ENCODE data around the gene CRYBB1. TPM values are rescaled to one million over a fixed set of nuclear protein-coding genes. Genes with fewer than 3 reads are reported as not detected.

CRYBB1 gene
- total RNA-seq, 2 donors from 2014 or later: 0.33 to 1.7 TPM

DNA sequence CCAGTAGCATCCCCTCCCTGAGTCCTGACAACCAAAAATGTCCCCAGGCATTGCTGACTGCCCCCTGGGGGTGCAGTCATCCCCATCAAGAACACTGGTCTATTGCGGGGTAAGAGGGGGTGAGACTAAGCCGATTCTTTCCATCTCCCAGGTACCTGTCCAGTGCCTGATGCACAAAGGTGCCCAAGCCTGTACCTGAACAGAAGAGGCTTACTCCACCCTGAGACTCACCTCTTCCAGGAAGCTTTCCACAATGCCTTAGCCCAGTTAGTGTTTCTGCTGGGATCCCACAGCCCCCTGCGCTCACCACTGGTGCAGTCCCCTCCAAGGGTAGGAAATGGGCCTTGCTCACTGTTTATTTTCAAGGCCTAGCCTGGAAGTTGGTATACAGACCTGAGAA lies 50.8 kb downstream of the CRYBB1 start:
- TF ChIP-seq, protein P1, sequence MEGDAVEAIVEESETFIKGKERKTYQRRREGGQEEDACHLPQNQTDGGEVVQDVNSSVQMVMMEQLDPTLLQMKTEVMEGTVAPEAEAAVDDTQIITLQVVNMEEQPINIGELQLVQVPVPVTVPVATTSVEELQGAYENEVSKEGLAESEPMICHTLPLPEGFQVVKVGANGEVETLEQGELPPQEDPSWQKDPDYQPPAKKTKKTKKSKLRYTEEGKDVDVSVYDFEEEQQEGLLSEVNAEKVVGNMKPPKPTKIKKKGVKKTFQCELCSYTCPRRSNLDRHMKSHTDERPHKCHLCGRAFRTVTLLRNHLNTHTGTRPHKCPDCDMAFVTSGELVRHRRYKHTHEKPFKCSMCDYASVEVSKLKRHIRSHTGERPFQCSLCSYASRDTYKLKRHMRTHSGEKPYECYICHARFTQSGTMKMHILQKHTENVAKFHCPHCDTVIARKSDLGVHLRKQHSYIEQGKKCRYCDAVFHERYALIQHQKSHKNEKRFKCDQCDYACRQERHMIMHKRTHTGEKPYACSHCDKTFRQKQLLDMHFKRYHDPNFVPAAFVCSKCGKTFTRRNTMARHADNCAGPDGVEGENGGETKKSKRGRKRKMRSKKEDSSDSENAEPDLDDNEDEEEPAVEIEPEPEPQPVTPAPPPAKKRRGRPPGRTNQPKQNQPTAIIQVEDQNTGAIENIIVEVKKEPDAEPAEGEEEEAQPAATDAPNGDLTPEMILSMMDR (conservative IDR thresholded peaks at IDR 0.05): peak; percentile 17
- Histone ChIP-seq H3K4me1 (ENCODE audit: control insufficient read depth, insufficient read depth, low read length) (no peaks in the 10 kb centered on the region), H3K27me3 (ENCODE audit: control insufficient read depth, insufficient read depth, low read length, poor library complexity, severe bottlenecking) (no peaks in the 10 kb centered on the region), H3K9me3 (ENCODE audit: control insufficient read depth, low read length) (no peaks in the 10 kb centered on the region), H3K9ac (ENCODE audit: extremely low read depth, low read length, poor library complexity, severe bottlenecking) (no peak overlapping the region), H3K36me3 (ENCODE audit: control insufficient read depth, insufficient read depth, low read length) (peaks cover 5% of the 10 kb centered on the region), H3K27ac (ENCODE audit: low read depth, low read length) (no peak overlapping the region), H3K4me3 (ENCODE audit: low read length) (no peak overlapping the region)
- Mint-ChIP-seq H3K36me3 (ENCODE audit: low read depth) (peaks cover 16% of the 10 kb centered on the region), H3K9me3 (no peaks in the 10 kb centered on the region), H3K27me3 (ENCODE audit: insufficient read depth) (no peaks in the 10 kb centered on the region), H3K27ac (peak overlapping the region; percentile 47), H3K4me3 (no peak overlapping the region), H3K4me1 (peaks cover 58% of the 10 kb centered on the region)
- DNase-seq: no peak
- 83 to 93% methylated on average over 3 of the region's 3 CpGs for whole genome bisulfite sequencing, 2 experiments (ENCODE audit: insufficient coverage in 1 of 2, insufficient read length in 1 of 2)

DNA sequence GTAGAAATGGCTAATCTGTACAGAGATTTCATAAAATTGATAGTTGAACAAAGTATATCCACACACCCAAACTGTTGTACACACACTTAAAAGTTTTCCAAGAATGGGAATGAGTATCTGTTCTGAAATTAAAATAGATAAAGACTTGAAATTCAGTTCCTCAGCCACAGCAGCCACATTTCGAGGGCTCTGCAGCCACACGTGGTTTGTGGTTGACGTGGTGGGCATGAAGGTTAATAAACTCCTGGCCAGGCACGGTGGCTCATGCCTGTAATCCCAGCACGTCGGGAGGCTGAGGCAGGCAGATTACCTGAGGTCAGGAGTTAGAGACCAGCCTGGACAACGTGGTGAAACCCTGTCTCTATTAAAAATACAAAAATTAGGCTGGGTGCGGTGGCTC lies 51.9 kb downstream of the CRYBB1 start:
- 92 to 97% methylated on average over 7 to 8 of the region's 8 CpGs for WGBS, 2 experiments (ENCODE audit: insufficient coverage in 1 of 2, insufficient read length in 1 of 2)
- TF ChIP-seq, protein P1 (conservative IDR thresholded peaks at IDR 0.05): no peak
- H3K9ac ChIP-seq (ENCODE audit: extremely low read depth, low read length, poor library complexity, severe bottlenecking): no peak overlapping the region
- H3K9me3 ChIP-seq (ENCODE audit: control insufficient read depth, low read length): no peaks in the 10 kb centered on the region
- peak overlapping the region; percentile 7 for H3K27ac Mint-ChIP-seq
- no peaks in the 10 kb centered on the region for H3K4me1 ChIP-seq (ENCODE audit: control insufficient read depth, insufficient read depth, low read length)
- H3K9me3 Mint-ChIP-seq: no peaks in the 10 kb centered on the region
- peaks cover 16% of the 10 kb centered on the region for H3K36me3 Mint-ChIP-seq (ENCODE audit: low read depth)
- H3K27me3 Mint-ChIP-seq (ENCODE audit: insufficient read depth): no peaks in the 10 kb centered on the region
- no peak for DNase-seq
- no peak overlapping the region for H3K27ac ChIP-seq (ENCODE audit: low read depth, low read length)
- H3K27me3 ChIP-seq (ENCODE audit: control insufficient read depth, insufficient read depth, low read length, poor library complexity, severe bottlenecking): no peaks in the 10 kb centered on the region
- no peak overlapping the region for H3K4me3 Mint-ChIP-seq
- H3K36me3 ChIP-seq (ENCODE audit: control insufficient read depth, insufficient read depth, low read length): peaks cover 5% of the 10 kb centered on the region
- H3K4me3 ChIP-seq (ENCODE audit: low read length): no peak overlapping the region
- peaks cover 48% of the 10 kb centered on the region for H3K4me1 Mint-ChIP-seq

DNA sequence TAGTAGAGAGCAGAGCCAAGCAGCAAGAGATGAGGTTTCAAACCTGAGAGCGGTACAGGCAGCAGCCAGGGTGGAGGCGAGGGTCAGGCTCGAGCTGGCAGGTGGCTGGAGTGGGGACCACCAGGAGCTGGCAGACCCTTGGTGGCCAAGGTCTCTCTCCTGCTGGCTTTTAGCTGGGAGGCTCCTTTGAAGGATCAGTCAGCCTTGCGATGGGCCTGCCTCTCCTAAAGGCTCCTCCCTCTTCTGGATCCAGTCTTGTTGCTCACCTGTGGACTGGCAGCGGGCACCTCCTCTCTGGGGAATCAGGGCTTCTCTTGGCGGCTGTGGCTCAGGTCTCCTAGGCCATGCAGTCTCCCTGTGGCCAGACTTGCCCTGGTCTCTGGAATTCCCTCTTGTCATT lies 52.6 kb downstream of the CRYBB1 start:
- no peaks in the 10 kb centered on the region for H3K9me3 Mint-ChIP-seq
- Histone ChIP-seq H3K9me3 (ENCODE audit: control insufficient read depth, low read length) (no peaks in the 10 kb centered on the region), H3K27ac (ENCODE audit: low read depth, low read length) (no peak overlapping the region), H3K4me1 (ENCODE audit: control insufficient read depth, insufficient read depth, low read length) (peaks cover under 1% of the 10 kb centered on the region), H3K36me3 (ENCODE audit: control insufficient read depth, insufficient read depth, low read length) (peaks cover 5% of the 10 kb centered on the region), H3K27me3 (ENCODE audit: control insufficient read depth, insufficient read depth, low read length, poor library complexity, severe bottlenecking) (no peaks in the 10 kb centered on the region), H3K9ac (ENCODE audit: extremely low read depth, low read length, poor library complexity, severe bottlenecking) (no peak overlapping the region), H3K4me3 (ENCODE audit: low read length) (no peak overlapping the region)
- WGBS, 2 experiments (ENCODE audit: insufficient coverage in 1 of 2, insufficient read length in 1 of 2): 93% methylated on average over 6 of the region's 6 CpGs
- H3K4me3 Mint-ChIP-seq: no peak overlapping the region
- TF ChIP-seq, protein P1 (conservative IDR thresholded peaks at IDR 0.05): no peak
- peak; percentile 68 for DNase-seq
- H3K36me3 Mint-ChIP-seq (ENCODE audit: low read depth): peaks cover 10% of the 10 kb centered on the region
- peak overlapping the region; percentile 45 for H3K27ac Mint-ChIP-seq
- H3K4me1 Mint-ChIP-seq: peaks cover 44% of the 10 kb centered on the region
- no peaks in the 10 kb centered on the region for H3K27me3 Mint-ChIP-seq (ENCODE audit: insufficient read depth)

Data from endodermal cell (in vitro differentiated cells).